IPS-NIHi7 (cell line): Measurements from ENCODE around the gene SP4.
"Not testable (repeated sequence)": the region's sequence is repeated elsewhere in the genome, so short reads cannot be mapped to it uniquely, and the experiment has no call there.

Source experiments
- DNase-seq: peaks from one replicate; pipeline ENCODE4 v3.0.0; 2012; ENCODE audit warnings: mixed read lengths; ENCODE audit errors: extremely low spot score

The SP4 gene

DNA sequence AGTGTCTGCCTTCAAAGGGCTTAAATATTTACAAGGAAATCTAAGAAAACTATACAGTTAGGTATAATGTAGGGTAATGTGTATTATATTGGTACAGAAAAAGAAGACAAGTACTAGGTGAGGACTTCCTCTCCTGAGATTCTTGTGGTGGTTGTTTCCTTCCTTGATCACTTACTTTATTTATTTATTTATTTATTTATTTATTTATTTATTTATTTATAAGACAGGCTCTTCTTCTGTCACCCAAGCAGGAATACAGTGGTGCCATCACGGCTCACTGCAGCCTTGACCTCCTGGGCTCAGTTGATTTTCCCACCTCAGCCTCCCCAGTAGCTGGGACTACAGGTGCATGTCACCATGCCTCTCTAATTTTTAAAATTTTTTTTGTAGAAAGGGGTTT lies 96.8 kb downstream of the SP4 start:
- DNase-seq = no peak

DNA sequence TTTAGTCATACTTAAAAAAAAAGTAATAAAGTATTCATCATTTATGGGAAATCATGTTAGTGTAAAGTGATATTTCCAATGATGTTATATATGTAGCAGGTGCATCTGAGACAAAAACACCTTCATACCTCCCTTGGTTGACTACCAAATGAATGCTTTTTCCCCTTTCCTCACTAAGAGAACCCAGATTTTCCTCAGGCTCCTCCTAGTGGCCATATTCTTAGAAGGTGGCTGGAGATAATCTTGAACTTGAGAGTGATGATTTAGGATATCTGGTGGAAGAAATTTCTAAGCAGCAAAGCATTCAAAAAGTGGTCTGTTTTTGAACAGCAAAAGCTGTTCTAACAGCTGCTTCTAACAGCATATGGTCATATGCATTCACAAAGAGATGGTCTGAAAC lies 98.1 kb downstream of the SP4 start:
- no peak for DNase-seq

DNA sequence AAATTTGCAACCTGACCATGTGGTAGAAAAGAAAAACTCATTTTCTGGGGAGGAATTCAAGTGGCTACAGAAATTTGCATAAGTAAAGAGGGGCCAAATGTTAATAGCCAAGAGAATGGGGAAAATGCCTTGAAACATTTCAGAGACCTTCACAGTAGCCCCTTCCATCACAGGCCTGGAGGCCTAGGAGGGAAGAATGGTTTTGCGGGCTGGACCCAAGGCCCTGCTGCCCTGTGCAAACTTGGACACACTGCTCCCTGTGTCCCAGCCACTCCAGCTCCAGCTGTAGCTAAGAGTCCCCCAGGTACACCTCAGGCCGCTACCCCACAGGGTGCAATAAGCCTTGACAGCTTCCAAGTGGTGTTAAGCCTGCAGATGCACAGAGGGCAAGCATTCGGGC lies 98.6 kb downstream of the SP4 start:
- DNase-seq = no peak

DNA sequence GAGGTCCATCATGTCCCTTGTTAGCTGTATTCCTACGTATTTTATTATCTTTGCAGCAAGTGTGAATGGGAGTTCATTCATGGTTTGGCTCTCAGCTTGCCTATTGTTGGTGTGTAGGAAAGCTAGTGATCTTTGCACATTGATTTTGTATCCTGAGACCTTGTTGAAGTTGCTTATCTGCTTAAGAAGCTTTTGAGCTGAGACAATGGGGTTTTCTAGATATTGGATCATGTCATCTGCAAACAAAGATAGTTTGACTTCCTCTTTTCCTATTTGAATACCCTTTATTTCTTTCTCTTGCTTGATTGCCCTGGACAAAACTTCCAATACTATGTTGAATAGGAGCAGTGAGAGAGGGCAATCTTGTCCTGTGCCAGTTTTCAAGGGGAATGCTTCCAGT lies 104.6 kb downstream of the SP4 start:
- not testable (repeated sequence) for DNase-seq

DNA sequence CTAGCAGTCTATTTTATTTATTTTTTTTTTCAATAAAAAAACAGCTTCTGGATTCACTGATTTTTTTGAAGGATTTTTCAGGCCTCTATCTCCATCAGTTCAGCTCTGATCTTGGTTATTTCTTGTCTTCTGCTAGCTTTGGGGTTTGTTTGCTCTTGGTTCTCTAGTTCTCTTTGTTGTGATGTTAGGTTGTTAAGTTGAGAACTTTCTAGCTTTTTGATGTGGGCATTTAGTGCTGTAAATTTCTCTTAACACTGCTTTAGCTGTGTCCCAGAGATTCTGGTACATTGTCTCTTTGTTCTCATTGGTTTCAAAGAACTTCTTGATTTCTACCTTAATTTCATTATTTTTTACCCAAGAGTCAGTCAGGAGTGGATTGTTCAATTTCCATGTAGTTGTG lies 105.8 kb downstream of the SP4 start:
- DNase-seq = not testable (repeated sequence)

DNA sequence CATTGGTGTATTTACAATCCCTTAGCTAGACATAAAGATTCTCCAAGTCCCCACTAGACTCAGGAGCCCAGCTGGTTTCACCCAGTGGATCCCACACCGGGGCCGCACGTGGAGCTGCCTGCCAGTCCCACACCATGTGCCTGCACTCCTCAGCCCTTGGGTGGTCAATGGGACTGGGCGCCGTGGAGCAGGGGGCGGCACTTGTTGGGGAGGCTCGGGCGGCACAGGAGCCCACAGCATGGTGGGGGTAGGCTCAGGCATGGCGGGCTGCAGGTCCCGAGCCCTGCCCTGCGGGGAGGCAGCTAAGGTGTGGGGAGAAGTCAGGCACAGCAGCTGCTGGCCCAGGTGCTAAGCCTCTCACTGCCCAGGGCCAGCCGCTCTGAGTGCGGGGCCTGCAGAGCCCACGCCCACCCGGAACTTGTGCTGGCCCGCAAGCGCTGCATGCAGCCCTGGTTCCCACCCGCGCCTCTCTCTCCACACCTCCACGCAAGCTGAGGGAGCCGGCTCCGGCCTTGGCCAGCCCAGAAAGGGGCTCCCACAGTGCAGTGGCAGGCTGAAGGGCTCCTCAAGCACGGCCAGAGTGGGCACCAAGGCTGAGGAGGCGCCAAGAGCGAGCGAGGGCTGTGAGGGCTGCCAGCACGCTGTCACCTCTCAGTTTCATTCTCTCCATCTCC lies 108.7 kb downstream of the SP4 start:
- not testable (repeated sequence) for DNase-seq

DNA sequence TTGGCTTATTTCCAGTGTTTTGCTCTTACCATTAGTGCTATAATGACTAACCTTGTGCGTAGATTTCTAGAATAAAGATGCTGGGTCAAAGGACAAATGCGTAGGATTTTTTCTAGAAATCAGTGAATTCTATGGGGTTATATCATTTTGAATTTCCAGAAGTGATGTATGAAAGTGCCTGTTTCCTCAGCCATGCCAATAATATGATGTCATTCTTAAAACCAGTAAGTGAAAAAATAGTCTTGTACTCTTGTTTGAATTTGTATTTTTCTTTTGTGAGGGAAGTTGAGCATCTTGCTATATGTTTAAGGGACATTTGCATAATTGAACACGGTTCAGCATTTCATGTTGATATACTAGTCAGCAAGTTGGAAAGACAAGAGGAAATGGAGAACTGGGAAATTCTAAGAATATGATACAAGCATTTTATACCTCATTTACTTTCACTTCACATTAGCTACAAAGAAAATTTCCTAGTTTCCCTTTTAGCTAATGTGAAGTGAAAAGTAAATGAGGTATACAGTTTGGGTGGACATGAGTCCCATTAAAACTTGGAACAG lies 111.1 kb downstream of the SP4 start:
- DNase-seq = no peak

DNA sequence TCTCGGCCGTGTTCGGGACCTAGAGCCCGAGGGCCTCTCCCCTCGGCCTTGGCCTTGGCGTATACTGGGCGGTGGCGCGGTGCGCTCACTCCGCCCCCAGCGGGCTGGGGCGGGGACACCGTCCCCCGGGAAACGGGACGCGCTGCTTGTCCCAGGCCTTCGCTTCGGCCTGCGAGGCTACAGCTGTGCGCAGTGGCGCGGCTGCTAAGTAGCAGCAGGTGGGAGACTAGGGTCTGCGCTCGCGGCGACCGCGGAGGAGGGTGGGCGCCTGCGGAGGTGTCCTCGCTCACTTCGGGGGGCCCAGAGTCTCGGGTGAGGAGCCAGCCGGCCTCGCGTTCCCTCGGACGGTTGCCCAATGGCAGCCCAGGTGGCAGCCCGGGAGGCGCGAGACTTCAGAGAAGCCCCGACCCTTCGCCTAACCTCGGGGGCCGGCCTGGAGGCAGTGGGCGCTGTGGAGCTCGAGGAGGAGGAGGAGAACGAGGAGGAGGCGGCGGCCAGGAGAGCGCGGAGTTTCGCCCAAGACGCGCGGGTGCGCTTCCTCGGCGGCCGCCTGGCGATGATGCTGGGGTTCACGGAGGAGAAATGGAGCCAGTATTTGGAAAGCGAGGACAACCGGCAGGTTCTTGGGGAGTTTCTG lies 115.1 kb downstream of the SP4 start, which contains the start of gene DNAH11:
TSS of gene DNAH11 (plus strand) at position 149 of the 637 bp plus-strand sequence. CDS start at position 356, 207 bp downstream.
- DNase-seq = peak; percentile 89

DNA sequence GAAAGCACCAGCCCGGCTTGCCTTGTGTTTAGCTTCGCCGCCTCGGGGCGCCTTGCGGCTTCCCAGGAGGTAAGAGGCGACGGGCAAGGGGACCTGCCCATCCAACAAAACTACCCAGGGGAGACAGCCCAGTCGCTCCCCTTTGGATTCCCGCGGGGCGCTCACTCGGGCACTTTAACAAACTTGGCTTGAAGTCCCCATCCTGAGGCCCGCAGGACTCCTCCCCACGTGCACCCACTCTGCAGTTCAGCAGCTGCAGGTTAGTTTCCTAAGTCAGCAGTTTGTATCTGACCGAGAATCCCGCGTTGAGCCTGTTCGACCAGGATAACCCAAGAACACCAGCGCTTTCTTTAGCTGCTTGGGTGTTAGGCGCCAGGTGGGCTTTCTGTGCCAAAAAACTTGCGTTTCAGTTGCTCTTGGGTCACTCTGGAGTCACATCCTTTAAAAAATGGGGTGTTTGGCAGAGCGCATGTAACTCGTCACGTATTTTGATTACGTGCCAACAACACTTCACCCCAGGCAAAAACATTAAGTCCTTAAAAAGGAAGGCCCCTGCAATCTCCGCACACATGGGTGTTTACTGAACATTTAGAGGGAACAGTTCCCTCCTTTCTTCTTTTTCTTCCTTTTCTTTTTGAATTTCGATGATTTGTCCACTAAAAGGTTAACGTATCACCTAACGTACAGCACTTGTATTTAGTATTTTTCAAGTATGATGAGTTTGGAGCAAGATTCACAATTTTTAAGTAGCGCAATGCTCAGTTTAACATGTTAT lies 115.8 kb downstream of the SP4 start:
- peak; percentile 35 for DNase-seq

DNA sequence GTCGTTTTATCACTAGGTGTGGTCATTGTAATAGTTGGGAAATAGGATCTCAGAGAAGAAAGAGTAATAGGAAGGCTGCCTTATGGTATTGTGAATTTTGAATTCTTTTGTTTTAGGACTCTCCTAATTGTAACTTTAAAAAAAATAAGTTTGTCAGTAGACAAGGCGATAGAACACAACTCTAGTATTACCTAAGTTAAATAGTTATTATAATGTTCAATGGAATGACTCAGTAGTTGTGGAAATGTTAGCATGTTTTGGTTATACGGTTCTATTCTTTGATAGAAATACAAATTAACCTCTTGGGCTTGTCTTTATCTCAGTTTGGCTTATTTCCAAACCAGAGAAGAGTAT lies 116.4 kb downstream of the SP4 start:
- no peak for DNase-seq

DNA sequence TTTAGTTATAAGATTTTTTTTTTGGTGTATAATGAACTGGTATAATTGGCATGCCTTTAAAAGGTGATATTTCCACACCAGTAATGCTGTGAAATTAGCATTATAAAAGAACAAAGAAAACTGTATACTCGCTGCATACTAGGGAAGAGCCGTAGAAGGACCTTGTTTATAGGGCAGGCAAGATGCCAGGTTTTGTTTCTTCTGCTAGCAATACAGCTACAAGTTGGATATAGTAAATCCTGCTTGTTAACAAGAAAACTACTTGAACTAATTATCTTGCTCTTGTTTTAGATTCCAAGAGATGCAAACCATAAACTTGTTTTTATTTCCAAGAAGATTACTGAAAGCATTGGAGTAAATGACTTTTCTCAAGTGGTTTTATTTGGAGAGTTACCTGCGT lies 116.8 kb downstream of the SP4 start:
- DNase-seq = no peak

DNA sequence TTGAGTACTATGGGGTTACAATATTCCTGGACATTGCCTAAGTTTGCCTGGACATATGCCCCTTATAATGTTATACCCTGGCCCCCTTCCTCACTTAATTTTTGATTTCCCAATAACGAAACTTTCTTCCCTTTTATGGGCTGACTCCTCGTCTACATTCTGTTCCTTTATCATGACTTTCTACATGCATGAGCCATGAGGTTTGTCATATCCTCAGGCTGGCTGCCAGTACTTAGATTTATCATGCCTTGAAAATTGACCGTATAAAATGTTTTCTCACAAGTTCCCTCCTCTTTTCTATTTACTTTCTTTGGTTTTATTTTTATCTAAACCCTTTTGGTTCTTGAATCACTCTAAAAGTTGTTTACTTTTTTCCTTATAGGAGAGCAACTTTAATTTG lies 119.6 kb downstream of the SP4 start:
- no peak for DNase-seq

DNA sequence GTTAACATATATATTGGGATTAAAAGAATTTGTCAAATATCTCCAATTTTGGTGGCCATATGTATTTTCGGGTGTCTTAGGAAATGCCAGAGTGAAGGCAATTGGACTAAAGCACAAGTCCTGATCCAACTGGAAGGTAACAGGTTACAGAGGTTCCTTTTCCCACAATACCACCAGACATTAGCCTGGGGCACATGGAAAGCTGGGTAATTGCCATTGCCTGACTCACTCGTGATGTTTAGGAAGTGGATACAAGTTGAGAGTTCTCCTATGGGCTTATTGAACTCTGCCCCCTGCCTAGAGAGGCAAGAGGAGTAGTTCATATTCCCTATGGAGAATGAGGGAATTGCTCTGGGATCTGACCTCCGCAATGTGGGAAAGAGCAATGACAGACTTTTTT lies 120.6 kb downstream of the SP4 start:
- DNase-seq = no peak

DNA sequence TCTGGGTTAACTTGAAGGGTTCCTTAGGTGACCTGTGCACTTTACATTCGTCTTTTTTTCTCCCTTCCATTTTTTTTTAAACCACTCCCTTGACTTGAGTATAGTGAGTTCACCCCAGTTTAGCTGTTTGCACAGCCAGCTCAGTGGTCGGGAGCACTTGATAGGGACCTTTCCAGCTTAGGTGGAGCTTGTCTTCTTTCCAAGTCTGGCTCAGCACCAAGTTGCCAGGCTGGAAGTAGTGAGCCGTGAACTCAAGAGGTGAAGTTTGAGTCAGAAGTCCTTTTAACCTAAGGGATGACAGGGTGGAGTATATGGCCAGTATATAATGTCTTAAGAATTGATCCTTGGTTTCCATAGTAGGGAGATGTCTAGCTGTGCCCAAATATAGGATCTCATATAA lies 122.2 kb downstream of the SP4 start:
- DNase-seq = no peak

DNA sequence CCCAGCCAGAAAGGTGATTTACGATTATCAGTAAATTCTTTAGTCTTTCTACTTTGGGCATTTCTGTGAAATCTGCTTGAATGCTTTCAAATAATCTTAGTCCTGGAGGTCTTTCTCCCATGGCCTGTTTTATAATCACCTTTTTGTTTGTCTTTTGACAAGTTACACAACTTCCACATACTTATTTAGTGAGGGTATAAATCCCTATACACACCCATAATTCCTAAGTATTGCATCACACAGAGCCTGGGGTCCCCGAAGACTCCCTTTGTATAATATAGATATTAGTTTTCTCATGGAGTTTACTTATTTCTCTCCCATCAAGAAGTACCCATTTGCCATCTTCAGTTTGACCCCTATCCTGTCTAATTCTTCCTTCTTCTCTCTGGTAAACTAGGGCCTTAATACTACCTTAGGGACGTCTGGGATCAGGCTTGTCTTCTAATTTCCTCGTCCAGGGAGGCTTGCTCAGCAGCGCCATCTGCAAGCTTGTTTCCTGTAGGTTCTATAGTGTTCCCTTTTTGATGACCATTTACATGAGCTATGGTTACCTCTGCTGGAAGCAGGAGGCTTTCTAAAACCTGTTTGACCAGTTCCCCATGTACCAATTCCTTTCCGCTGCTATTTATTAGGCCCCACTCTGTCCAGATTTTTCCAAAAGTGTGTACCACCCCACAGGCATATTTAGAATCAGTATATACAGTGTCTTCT lies 123.1 kb downstream of the SP4 start:
- DNase-seq = peak; percentile 66

DNA sequence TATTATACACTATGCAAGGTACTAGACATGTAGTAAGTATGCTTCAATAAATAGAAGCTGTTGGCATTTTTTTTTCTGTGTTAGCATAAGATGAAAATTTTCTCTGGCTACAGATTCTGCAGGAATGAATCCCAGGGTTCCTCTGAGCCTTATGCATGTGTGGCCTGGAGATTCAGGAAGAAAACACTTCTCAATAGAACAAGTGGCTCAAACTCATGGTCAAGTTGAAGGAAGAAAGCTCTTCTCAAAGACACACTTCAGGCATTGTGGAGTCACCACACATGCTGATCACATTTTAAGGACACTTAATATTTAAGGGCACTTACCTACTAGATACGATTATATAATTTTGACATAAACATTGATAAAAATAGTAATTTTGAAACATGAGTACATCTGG lies 134.5 kb downstream of the SP4 start:
- no peak for DNase-seq
